HepG2 (cell line): ENCODE results near the gene CA10. TPM values are rescaled to one million over a fixed set of nuclear protein-coding genes. Genes with fewer than 3 reads are reported as not detected.

Experiments
- ATAC-seq: fragments of 200-7000 bp; cut with Tn5 transposase; 3 replicates; pipeline ENCODE4 v1.9.1; 2020; ENCODE audit warnings: mild to moderate bottlenecking, moderate library complexity
- BruUV-seq: library from RNA; stranded (reverse); fragments of 400-500 nt; replicated peaks from 2 replicates; lab custom pipeline; 2021; lab: Mats Ljungman, UMichigan
- CTCF ChIA-PET: fragments of 300-600 bp; formaldehyde crosslinking; extraction: SDS; loops from one replicate; lab custom pipeline; 2021; ENCODE audit warnings: low total read pairs, inconsistent platforms, low intra/inter-chr PET ratio; lab: Yijun Ruan, JAX
- POLR2A ChIA-PET: fragments of 350-600 bp; sonication (Branson Sonifier 250); formaldehyde crosslinking; loops from one replicate; lab custom pipeline; 2020; ENCODE audit warnings: antibody characterized with exemption, inconsistent platforms; lab: Yijun Ruan, JAX
- DNase-seq: peaks from one replicate; pipeline ENCODE4 v3.0.0-alpha.2; 2015; ENCODE audit warnings: low spot score
- FAIRE-seq: peaks from 3 replicates; lab custom pipeline; 2011; peaks lifted over from hg19 to GRCh38; lab: Jason Lieb, UNC
- H2AFZ ChIP-seq: one replicate; pipeline ENCODE4 v1.6.1; 2011; ENCODE audit warnings: low read length, inconsistent platforms
- H3K27ac ChIP-seq: fragments of 300-600 bp; 3 replicates; pipeline ENCODE4 v1.8.0; 2011; ENCODE audit warnings: mixed run types, mild to moderate bottlenecking, mixed read lengths, low read length, inconsistent platforms; ENCODE audit not compliant: insufficient read depth; ENCODE audit errors: extremely low read length
- H3K27me3 ChIP-seq, 2 experiments: fragments of 200-600 bp in 1 of 2; 2 replicates in 1 of 2; 3 replicates in 1 of 2; pipeline versions ENCODE4 v1.6.0 to v1.8.0; 2011; ENCODE audit warnings: low read length in 2 of 2, mild to moderate bottlenecking in 2 of 2, moderate library complexity in 2 of 2, inconsistent platforms in 1 of 2; ENCODE audit not compliant: insufficient read depth in 2 of 2, control insufficient read depth in 1 of 2
- H3K36me3 ChIP-seq, 2 experiments: fragments of 200-600 bp in 1 of 2; replicated peaks in 1 of 2; 2 replicates in 1 of 2; 3 replicates in 1 of 2; pipeline versions ENCODE4 v1.5.1 to v1.8.0; 2011; ENCODE audit warnings: low read length in 2 of 2, inconsistent platforms in 1 of 2; ENCODE audit not compliant: insufficient read depth in 2 of 2, control insufficient read depth in 1 of 2
- H3K4me1 ChIP-seq: 2 replicates; pipeline ENCODE4 v1.5.1; 2012; ENCODE audit warnings: low read length, inconsistent platforms; ENCODE audit not compliant: insufficient read depth
- H3K4me2 ChIP-seq: 2 replicates; pipeline ENCODE4 v1.6.0; 2011; ENCODE audit warnings: low read depth, low read length, inconsistent platforms
- H3K4me3 ChIP-seq, 3 experiments: fragments of 200-600 bp in 1 of 3; sonication (generic), shearing (Covaris generic) in 1 of 3; replicated peaks in 1 of 3; 2 replicates each; pipeline ENCODE4 v1.5.1; 2011 to 2016; ENCODE audit warnings: low read length in 3 of 3, inconsistent platforms in 2 of 3, low read depth in 2 of 3, mild to moderate bottlenecking in 2 of 3, control low read depth in 1 of 3, mixed read lengths in 1 of 3; ENCODE audit not compliant: insufficient read depth in 1 of 3
- H3K79me2 ChIP-seq: one replicate; pipeline ENCODE4 v1.6.1; 2011; ENCODE audit warnings: low read length, inconsistent platforms; ENCODE audit not compliant: insufficient read depth
- H3K9ac ChIP-seq: 2 replicates; pipeline ENCODE4 v1.6.0; 2011; ENCODE audit warnings: mild to moderate bottlenecking, low read depth, low read length, inconsistent platforms; ENCODE audit not compliant: insufficient read depth
- H3K9me3 ChIP-seq: 2 replicates; pipeline ENCODE4 v1.5.1; 2012; ENCODE audit warnings: mild to moderate bottlenecking, low read length
- H4K20me1 ChIP-seq: 2 replicates; pipeline ENCODE4 v1.6.0; 2011; ENCODE audit warnings: inconsistent platforms, mild to moderate bottlenecking, low read length, moderate library complexity; ENCODE audit not compliant: insufficient read depth
- ATF7-NPFF ChIP-seq: sonication (generic); formaldehyde crosslinking; IDR thresholded peaks from 2 replicates; pipeline ENCODE4 v1.8.1; 2023; ENCODE audit warnings: mild to moderate bottlenecking, low read depth, missing genetic modification reagents, moderate library complexity
- GTF3A ChIP-seq: sonication (generic); formaldehyde crosslinking; conservative IDR thresholded peaks from 2 replicates; pipeline ENCODE4 v1.4.0; 2020; ENCODE audit warnings: mild to moderate bottlenecking, missing genetic modification reagents
- HNRNPL ChIP-seq: fragments of 200-400 bp; formaldehyde crosslinking; IDR thresholded peaks from 2 replicates; pipeline ENCODE4 v1.6.1; 2017; ENCODE audit warnings: mild to moderate bottlenecking, low read depth, low read length
- RORA ChIP-seq: sonication (generic); formaldehyde crosslinking; IDR thresholded peaks from 2 replicates; pipeline ENCODE4 v1.5.0; 2020; ENCODE audit warnings: mild to moderate bottlenecking, missing genetic modification reagents, moderate library complexity
- SOX13 ChIP-seq, 3 experiments: fragments of 450-650 bp in 1 of 3; sonication (generic) in 1 of 3; formaldehyde crosslinking in 1 of 3; IDR thresholded peaks in 2 of 3; conservative IDR thresholded peaks in 1 of 3; 2 replicates each; pipeline versions ENCODE4 v1.5.0 to v1.6.1; 2016 to 2020; ENCODE audit warnings: antibody characterized with exemption in 1 of 3, mild to moderate bottlenecking in 1 of 3, missing compliant biosample characterization in 1 of 3, missing genetic modification reagents in 1 of 3, moderate library complexity in 1 of 3
- SUZ12 ChIP-seq: fragments of 150-350 bp; IDR thresholded peaks from 2 replicates; pipeline ENCODE4 v1.6.1; 2014; ENCODE audit warnings: low read depth, low read length
- TBX3 ChIP-seq: fragments of 450-650 bp; IDR thresholded peaks from 2 replicates; pipeline ENCODE4 v1.6.1; 2017; ENCODE audit warnings: antibody characterized with exemption, mild to moderate bottlenecking, inconsistent platforms, borderline replicate concordance
- ZBTB7A ChIP-seq: sonication (generic); formaldehyde crosslinking; IDR thresholded peaks from 2 replicates; pipeline ENCODE4 v1.8.0; 2022; ENCODE audit warnings: mild to moderate bottlenecking, missing genetic modification reagents
- ZMYM4 ChIP-seq: sonication (generic); formaldehyde crosslinking; IDR thresholded peaks from 2 replicates; pipeline ENCODE4 v1.8.1; 2023; ENCODE audit warnings: mild to moderate bottlenecking, missing genetic modification reagents
- ZNF331 ChIP-seq: sonication (generic); formaldehyde crosslinking; IDR thresholded peaks from 2 replicates; pipeline ENCODE4 v1.4.0; 2020; ENCODE audit warnings: missing genetic modification reagents
- WGBS: methylation state at CpG from one replicate; pipeline ENCODE4 v1.1.6; 2017; ENCODE audit warnings: low lambda C conversion rate; 5-methylcytosine and 5-hydroxymethylcytosine counted together
- in situ Hi-C: cut with HindIII; loops from 2 replicates; pipeline ENCODE4 v1.10.0; 2017; ENCODE audit warnings: low pct_unique_long_range_greater_than_20kb; ENCODE audit not compliant: extremely low pct_ligation_motif_present
- intact Hi-C: fragments of 100-400 bp; cut with micrococcal nuclease; formaldehyde crosslinking; loops from one replicate; pipeline ENCODE4 v1.10.0; 2022; ENCODE audit not compliant: unreplicated experiment
- polyA plus RNA-seq, 8 experiments: library from polyadenylated mRNA; depleted of rRNA in 3 of 8; stranded (reverse) in 7 of 8; unstranded in 1 of 8; fragments of >200 nt; fragmentation: Illumina TruSeq in 4 of 8; extraction: Trizol in 4 of 8; gene quantifications; 2 replicates each; pipeline versions ENCODE4 v1.2.1 to v1.2.3, GENCODE V29; 2011 to 2016; ENCODE audit warnings: low read depth in 4 of 8, missing spikeins in 1 of 8, mixed read lengths in 1 of 8; ENCODE audit not compliant: insufficient read depth in 1 of 8
- total RNA-seq, 5 experiments: library from RNA; depleted of rRNA; stranded (reverse); fragments of >200 nt; fragmentation: Illumina TruSeq; extraction: Trizol; gene quantifications; 2 replicates each; pipeline ENCODE4 v1.2.3, GENCODE V29; 2016; ENCODE audit warnings: low read depth in 1 of 5
- TF ChIP-seq, protein P1 (sequence below): sonication (generic); formaldehyde crosslinking; IDR thresholded peaks from 2 replicates; pipeline ENCODE4 v1.8.0; 2022; ENCODE audit warnings: mild to moderate bottlenecking, missing genetic modification reagents
- TF ChIP-seq, protein P2 (sequence below): sonication (generic); formaldehyde crosslinking; IDR thresholded peaks from 2 replicates; pipeline ENCODE4 v1.4.0; 2020; ENCODE audit warnings: mild to moderate bottlenecking, missing genetic modification reagents, borderline replicate concordance

CA10 gene
- total and polyA plus RNA-seq, 2 of the 13 experiments (the other 11 are each of a cell fraction or from before 2014, with no cell fraction given) = not detected

DNA sequence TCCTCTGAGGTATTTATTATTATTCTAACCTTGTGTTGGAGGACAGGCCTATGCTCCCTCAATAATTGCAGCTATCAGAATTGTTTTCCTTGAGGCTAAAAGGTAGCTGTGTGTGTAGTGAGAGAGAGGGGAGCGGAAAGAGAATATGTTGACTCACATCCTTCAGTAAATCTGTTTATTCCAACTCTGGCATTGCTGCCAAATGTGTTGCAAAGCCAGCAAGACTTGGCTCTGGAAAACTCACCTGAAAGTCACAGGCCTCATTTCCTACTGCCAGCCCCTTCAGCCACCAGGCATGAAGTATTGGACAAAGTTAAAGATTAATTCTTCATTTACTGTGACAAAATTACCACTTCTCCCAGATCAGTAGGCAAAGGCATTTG, 9.6 kb downstream of the CA10 start:
- no TSS peak for BruUV-seq
- CTCF ChIA-PET = no interaction called here
- H3K9ac ChIP-seq = no peak overlapping the region
- DNase-seq (no peak), FAIRE-seq (no peak)
- TF ChIP-seq GTF3A = no peak
- no peak for TF ChIP-seq HNRNPL
- no peak for TF ChIP-seq ZMYM4
- TF ChIP-seq, all 625 proteins: peak for 0
- no peaks in the 10 kb centered on the region for H4K20me1 ChIP-seq
- no peak overlapping the region for H3K4me2 ChIP-seq
- ATAC-seq = no peak
- no peak overlapping the region for H2AFZ ChIP-seq
- in situ Hi-C loops = no loop called here
- POLR2A ChIA-PET = no interaction called here
- no peaks in the 10 kb centered on the region for H3K36me3 ChIP-seq
- H3K4me1 ChIP-seq = no peaks in the 10 kb centered on the region
- no peak overlapping the region for H3K27ac ChIP-seq
- intact Hi-C loops = no loop called here
- no peaks in the 10 kb centered on the region for H3K27me3 ChIP-seq
- no peaks in the 10 kb centered on the region for H3K79me2 ChIP-seq
- 8% methylated on average over 1 of the region's 1 CpG for WGBS
- no peak overlapping the region for H3K4me3 ChIP-seq
- H3K9me3 ChIP-seq = no peaks in the 10 kb centered on the region

DNA sequence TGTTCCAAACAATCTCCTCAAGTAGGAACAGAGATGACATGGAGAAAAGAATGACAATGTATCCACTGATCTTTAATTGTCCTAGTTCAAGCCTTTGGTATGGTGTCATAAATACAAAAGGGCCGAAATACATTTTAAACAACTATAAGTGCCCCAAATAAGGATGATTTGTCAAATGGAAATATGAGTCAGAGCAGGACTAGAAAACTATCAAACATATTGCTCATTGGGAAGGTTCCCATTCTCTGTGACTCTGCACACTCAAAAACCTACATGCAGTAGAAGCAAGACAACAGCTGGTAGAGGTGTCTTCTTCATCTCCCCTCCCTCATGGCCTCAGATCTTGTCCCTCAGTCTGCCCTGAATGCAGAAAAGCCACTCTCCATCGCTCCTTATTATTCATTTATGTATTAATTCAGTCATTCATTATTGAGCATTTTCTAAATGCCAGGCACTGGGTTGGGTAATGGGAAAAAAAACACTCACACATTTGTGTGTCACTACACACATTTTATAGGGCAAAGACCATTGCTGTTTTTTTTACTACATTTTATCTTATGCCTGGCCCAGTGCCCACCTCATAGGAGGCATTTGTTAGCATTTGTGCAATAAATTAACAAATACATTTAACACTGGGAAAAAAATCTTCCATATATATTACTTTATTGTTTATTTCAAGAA, 10.1 kb downstream of the CA10 start:
- ChIA-PET CTCF (no interaction called here), POLR2A (no interaction called here)
- no peak overlapping the region for H2AFZ ChIP-seq
- H3K9ac ChIP-seq = no peak overlapping the region
- no peaks in the 10 kb centered on the region for H3K9me3 ChIP-seq
- no TSS peak for BruUV-seq
- no peak overlapping the region for H3K27ac ChIP-seq
- in situ Hi-C loops = no loop called here
- FAIRE-seq (no peak), DNase-seq (no peak), ATAC-seq (no peak)
- H3K4me1 ChIP-seq = no peaks in the 10 kb centered on the region
- H3K4me2 ChIP-seq = no peak overlapping the region
- WGBS = 0% methylated on average over 2 of the region's 2 CpGs
- H3K4me3 ChIP-seq = no peak overlapping the region
- H3K27me3 ChIP-seq = no peaks in the 10 kb centered on the region
- intact Hi-C loops = no loop called here
- no peaks in the 10 kb centered on the region for H4K20me1 ChIP-seq
- no peaks in the 10 kb centered on the region for H3K36me3 ChIP-seq
- no peaks in the 10 kb centered on the region for H3K79me2 ChIP-seq
- TF ChIP-seq ZBTB7A (CRISPR knock-in tag) (no peak), RORA (CRISPR knock-in tag) (no peak), ATF7-NPFF (CRISPR knock-in tag) (no peak), ZNF331 (CRISPR knock-in tag) (no peak), TBX3 (no peak), SUZ12 (no peak), SOX13 (IDR thresholded peaks at IDR 0.05) (no peak), SOX13 (CRISPR knock-in tag; conservative IDR thresholded peaks at IDR 0.05 in 1 of 2, IDR thresholded peaks at IDR 0.05 in 1 of 2) (no peak)
- TF ChIP-seq, protein P1, sequence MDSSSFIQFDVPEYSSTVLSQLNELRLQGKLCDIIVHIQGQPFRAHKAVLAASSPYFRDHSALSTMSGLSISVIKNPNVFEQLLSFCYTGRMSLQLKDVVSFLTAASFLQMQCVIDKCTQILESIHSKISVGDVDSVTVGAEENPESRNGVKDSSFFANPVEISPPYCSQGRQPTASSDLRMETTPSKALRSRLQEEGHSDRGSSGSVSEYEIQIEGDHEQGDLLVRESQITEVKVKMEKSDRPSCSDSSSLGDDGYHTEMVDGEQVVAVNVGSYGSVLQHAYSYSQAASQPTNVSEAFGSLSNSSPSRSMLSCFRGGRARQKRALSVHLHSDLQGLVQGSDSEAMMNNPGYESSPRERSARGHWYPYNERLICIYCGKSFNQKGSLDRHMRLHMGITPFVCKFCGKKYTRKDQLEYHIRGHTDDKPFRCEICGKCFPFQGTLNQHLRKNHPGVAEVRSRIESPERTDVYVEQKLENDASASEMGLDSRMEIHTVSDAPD (CRISPR knock-in tag) = no peak
- TF ChIP-seq, protein P2, sequence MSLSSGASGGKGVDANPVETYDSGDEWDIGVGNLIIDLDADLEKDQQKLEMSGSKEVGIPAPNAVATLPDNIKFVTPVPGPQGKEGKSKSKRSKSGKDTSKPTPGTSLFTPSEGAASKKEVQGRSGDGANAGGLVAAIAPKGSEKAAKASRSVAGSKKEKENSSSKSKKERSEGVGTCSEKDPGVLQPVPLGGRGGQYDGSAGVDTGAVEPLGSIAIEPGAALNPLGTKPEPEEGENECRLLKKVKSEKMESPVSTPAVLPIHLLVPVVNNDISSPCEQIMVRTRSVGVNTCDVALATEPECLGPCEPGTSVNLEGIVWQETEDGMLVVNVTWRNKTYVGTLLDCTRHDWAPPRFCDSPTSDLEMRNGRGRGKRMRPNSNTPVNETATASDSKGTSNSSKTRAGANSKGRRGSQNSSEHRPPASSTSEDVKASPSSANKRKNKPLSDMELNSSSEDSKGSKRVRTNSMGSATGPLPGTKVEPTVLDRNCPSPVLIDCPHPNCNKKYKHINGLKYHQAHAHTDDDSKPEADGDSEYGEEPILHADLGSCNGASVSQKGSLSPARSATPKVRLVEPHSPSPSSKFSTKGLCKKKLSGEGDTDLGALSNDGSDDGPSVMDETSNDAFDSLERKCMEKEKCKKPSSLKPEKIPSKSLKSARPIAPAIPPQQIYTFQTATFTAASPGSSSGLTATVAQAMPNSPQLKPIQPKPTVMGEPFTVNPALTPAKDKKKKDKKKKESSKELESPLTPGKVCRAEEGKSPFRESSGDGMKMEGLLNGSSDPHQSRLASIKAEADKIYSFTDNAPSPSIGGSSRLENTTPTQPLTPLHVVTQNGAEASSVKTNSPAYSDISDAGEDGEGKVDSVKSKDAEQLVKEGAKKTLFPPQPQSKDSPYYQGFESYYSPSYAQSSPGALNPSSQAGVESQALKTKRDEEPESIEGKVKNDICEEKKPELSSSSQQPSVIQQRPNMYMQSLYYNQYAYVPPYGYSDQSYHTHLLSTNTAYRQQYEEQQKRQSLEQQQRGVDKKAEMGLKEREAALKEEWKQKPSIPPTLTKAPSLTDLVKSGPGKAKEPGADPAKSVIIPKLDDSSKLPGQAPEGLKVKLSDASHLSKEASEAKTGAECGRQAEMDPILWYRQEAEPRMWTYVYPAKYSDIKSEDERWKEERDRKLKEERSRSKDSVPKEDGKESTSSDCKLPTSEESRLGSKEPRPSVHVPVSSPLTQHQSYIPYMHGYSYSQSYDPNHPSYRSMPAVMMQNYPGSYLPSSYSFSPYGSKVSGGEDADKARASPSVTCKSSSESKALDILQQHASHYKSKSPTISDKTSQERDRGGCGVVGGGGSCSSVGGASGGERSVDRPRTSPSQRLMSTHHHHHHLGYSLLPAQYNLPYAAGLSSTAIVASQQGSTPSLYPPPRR (CRISPR knock-in tag) = no peak
